Measurements from ENCODE around the gene FCN1. TPM values are rescaled to one million over a fixed set of nuclear protein-coding genes. Genes with fewer than 3 reads are reported as not detected.

The FCN1 gene
- total and polyA plus RNA-seq, 9 of the 15 experiments (the other 6 are each of a cell fraction or from before 2014, with no cell fraction given), result not detected

DNA sequence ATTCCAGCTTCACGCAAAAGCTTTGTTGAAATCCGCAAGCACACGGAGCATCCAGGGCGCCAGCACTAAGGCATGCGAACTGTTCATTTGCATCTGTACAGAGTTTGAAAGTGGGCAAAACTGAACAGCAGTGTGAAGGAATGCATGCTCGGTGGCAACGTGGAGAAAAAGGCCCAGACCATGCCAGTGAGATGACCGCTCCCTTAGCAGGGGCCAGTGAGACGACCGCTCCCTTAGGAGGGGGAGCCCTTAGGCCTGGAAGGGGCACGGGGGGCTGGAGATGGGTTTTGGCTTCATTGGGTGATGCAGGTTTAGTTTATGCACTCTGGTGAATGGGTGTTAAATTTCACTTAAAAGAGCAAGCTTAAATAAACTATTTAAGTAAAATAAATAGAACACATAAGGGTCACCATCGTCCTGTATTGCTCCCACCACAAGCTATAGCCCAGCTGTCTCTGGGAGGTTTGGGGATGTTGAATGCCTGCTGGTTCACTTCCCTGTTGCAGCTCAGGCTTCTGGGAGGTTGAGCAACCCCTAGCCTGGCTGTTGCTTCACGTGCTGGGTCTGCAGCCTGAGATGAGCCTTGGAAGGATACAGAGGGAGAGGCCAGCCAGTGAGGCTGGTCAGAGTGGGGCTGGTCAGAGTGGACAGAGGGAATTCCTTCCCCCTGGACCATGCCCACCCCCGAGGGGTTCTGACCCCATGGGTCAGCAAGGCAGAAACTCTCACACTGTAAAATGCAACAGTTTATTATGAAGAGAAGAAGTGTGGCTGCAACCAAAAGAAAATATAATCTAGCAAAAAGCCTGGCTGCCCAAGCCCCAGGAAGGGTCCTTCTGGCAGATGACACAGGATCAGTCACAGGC lies 4.6 kb upstream of the FCN1 start:
- Histone ChIP-seq H3K27me3 (ENCODE audit: control insufficient read depth in 2 of 2, insufficient read depth in 2 of 2, low read length in 2 of 2) (peaks cover 0 to 14% of the 10 kb centered on the region in 2 experiments; a peak in 3 of 5 replicates), H2AFZ (ENCODE audit: low read depth, low read length) (no peak overlapping the region), H3K79me2 (ENCODE audit: control insufficient read depth, insufficient read depth, low read length) (no peaks in the 10 kb centered on the region), H3K9ac (ENCODE audit: insufficient read depth in 1 of 2, low read depth in 2 of 2, low read length in 2 of 2) (no peak overlapping the region; a peak in 1 of 4 replicates), H3K27ac (ENCODE audit: extremely low read depth, low read depth, low read length) (no peak overlapping the region), H3K4me3 (no peak overlapping the region), H4K20me1 (replicated peaks; ENCODE audit: control insufficient read depth, insufficient read depth, low read length) (no peaks in the 10 kb centered on the region), H3K9me1 (ENCODE audit: control insufficient read depth, insufficient read depth, low read length) (no peaks in the 10 kb centered on the region), H3K36me3 (ENCODE audit: control insufficient read depth, insufficient read depth, low read length) (no peaks in the 10 kb centered on the region), H3K4me1 (replicated peaks in 1 of 2; ENCODE audit: control insufficient read depth in 2 of 2, insufficient read depth in 2 of 2, low read length in 2 of 2) (no peaks in the 10 kb centered on the region), H3K9me3 (replicated peaks; ENCODE audit: control insufficient read depth, insufficient read depth, low read depth, low read length) (no peaks in the 10 kb centered on the region), H3K4me2 (ENCODE audit: insufficient read depth, low read length) (no peak overlapping the region)
- FAIRE-seq (no peak), ATAC-seq (no peak), DNase-seq (ENCODE audit: extremely low read depth in 1 of 4, low spot score in 3 of 4) (no peak)
- intact Hi-C loops (cut with micrococcal nuclease) (no loop called here), in situ Hi-C loops (cut with MboI) (no loop called here)
- TF ChIP-seq FOXA3 (CRISPR knock-in tag; conservative IDR thresholded peaks at IDR 0.05 in 1 of 2, IDR thresholded peaks at IDR 0.05 in 1 of 2) (no peak), MCM2 (IDR thresholded peaks at IDR 0.05; ENCODE audit: low read depth) (no peak), FOXJ3 (CRISPR knock-in tag; IDR thresholded peaks at IDR 0.05) (no peak)
- TF ChIP-seq, protein P1, sequence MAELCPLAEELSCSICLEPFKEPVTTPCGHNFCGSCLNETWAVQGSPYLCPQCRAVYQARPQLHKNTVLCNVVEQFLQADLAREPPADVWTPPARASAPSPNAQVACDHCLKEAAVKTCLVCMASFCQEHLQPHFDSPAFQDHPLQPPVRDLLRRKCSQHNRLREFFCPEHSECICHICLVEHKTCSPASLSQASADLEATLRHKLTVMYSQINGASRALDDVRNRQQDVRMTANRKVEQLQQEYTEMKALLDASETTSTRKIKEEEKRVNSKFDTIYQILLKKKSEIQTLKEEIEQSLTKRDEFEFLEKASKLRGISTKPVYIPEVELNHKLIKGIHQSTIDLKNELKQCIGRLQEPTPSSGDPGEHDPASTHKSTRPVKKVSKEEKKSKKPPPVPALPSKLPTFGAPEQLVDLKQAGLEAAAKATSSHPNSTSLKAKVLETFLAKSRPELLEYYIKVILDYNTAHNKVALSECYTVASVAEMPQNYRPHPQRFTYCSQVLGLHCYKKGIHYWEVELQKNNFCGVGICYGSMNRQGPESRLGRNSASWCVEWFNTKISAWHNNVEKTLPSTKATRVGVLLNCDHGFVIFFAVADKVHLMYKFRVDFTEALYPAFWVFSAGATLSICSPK (IDR thresholded peaks at IDR 0.05; ENCODE audit: borderline replicate concordance), result no peak
- TF ChIP-seq, protein P2, sequence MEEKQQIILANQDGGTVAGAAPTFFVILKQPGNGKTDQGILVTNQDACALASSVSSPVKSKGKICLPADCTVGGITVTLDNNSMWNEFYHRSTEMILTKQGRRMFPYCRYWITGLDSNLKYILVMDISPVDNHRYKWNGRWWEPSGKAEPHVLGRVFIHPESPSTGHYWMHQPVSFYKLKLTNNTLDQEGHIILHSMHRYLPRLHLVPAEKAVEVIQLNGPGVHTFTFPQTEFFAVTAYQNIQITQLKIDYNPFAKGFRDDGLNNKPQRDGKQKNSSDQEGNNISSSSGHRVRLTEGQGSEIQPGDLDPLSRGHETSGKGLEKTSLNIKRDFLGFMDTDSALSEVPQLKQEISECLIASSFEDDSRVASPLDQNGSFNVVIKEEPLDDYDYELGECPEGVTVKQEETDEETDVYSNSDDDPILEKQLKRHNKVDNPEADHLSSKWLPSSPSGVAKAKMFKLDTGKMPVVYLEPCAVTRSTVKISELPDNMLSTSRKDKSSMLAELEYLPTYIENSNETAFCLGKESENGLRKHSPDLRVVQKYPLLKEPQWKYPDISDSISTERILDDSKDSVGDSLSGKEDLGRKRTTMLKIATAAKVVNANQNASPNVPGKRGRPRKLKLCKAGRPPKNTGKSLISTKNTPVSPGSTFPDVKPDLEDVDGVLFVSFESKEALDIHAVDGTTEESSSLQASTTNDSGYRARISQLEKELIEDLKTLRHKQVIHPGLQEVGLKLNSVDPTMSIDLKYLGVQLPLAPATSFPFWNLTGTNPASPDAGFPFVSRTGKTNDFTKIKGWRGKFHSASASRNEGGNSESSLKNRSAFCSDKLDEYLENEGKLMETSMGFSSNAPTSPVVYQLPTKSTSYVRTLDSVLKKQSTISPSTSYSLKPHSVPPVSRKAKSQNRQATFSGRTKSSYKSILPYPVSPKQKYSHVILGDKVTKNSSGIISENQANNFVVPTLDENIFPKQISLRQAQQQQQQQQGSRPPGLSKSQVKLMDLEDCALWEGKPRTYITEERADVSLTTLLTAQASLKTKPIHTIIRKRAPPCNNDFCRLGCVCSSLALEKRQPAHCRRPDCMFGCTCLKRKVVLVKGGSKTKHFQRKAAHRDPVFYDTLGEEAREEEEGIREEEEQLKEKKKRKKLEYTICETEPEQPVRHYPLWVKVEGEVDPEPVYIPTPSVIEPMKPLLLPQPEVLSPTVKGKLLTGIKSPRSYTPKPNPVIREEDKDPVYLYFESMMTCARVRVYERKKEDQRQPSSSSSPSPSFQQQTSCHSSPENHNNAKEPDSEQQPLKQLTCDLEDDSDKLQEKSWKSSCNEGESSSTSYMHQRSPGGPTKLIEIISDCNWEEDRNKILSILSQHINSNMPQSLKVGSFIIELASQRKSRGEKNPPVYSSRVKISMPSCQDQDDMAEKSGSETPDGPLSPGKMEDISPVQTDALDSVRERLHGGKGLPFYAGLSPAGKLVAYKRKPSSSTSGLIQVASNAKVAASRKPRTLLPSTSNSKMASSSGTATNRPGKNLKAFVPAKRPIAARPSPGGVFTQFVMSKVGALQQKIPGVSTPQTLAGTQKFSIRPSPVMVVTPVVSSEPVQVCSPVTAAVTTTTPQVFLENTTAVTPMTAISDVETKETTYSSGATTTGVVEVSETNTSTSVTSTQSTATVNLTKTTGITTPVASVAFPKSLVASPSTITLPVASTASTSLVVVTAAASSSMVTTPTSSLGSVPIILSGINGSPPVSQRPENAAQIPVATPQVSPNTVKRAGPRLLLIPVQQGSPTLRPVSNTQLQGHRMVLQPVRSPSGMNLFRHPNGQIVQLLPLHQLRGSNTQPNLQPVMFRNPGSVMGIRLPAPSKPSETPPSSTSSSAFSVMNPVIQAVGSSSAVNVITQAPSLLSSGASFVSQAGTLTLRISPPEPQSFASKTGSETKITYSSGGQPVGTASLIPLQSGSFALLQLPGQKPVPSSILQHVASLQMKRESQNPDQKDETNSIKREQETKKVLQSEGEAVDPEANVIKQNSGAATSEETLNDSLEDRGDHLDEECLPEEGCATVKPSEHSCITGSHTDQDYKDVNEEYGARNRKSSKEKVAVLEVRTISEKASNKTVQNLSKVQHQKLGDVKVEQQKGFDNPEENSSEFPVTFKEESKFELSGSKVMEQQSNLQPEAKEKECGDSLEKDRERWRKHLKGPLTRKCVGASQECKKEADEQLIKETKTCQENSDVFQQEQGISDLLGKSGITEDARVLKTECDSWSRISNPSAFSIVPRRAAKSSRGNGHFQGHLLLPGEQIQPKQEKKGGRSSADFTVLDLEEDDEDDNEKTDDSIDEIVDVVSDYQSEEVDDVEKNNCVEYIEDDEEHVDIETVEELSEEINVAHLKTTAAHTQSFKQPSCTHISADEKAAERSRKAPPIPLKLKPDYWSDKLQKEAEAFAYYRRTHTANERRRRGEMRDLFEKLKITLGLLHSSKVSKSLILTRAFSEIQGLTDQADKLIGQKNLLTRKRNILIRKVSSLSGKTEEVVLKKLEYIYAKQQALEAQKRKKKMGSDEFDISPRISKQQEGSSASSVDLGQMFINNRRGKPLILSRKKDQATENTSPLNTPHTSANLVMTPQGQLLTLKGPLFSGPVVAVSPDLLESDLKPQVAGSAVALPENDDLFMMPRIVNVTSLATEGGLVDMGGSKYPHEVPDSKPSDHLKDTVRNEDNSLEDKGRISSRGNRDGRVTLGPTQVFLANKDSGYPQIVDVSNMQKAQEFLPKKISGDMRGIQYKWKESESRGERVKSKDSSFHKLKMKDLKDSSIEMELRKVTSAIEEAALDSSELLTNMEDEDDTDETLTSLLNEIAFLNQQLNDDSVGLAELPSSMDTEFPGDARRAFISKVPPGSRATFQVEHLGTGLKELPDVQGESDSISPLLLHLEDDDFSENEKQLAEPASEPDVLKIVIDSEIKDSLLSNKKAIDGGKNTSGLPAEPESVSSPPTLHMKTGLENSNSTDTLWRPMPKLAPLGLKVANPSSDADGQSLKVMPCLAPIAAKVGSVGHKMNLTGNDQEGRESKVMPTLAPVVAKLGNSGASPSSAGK (IDR thresholded peaks at IDR 0.05), result no peak
- ChIA-PET POLR2A (interaction anchor here (0.6 kb wide), 2 partner anchors 222 to 229 kb away, joined by 3 to 4 read pairs; no protein-coding TSS in a partner anchor), CTCF (ENCODE audit: low intra/inter-chr PET ratio) (no interaction called here)
- 0% methylated on average over 14 of the region's 14 CpGs for WGBS (ENCODE audit: insufficient coverage, low coverage, missing lambda C conversion rate)
- BruUV-seq (replicated peaks), result no TSS peak
